ENCODE data around the gene SEC16B. TPM values are rescaled to one million over a fixed set of nuclear protein-coding genes. Genes with fewer than 3 reads are reported as not detected.

Gene SEC16B
- total and polyA plus RNA-seq, 2 of the 13 experiments (the other 11 are each of a cell fraction or from before 2014, with no cell fraction given), result 4.6 to 5.8 TPM

- TF ChIP-seq AKNA (CRISPR knock-in tag; IDR thresholded peaks at IDR 0.05; ENCODE audit: borderline replicate concordance) (no peak), SMARCE1 (IDR thresholded peaks at IDR 0.05; ENCODE audit: borderline replicate concordance) (no peak), PCBP1 (IDR thresholded peaks at IDR 0.05; ENCODE audit: borderline replicate concordance, low read depth, low read length) (no peak)
Measured at GRCh38 chr1:177977141-177977540, 7.3 kb upstream of the SEC16B start (continued).

- ATAC-seq (no peak), DNase-seq (ENCODE audit: low spot score) (no peak), FAIRE-seq (no peak)
- no peaks in the 10 kb centered on the region for H3K9me3 ChIP-seq (ENCODE audit: low read length)
- ChIA-PET CTCF (ENCODE audit: low intra/inter-chr PET ratio, low total read pairs) (no interaction called here), POLR2A (no interaction called here)
- H3K79me2 ChIP-seq (ENCODE audit: insufficient read depth, low read length), result no peaks in the 10 kb centered on the region
- no peak overlapping the region for H3K4me3 ChIP-seq (replicated peaks in 1 of 3; ENCODE audit: insufficient read depth in 1 of 3, low read depth in 2 of 3, low read length in 3 of 3)
- H3K27me3 ChIP-seq (ENCODE audit: control insufficient read depth in 1 of 2, insufficient read depth in 2 of 2, low read length in 2 of 2), result no peaks in the 10 kb centered on the region
- H3K27ac ChIP-seq (ENCODE audit: extremely low read length, insufficient read depth, low read length), result no peak overlapping the region
- H3K9ac ChIP-seq (ENCODE audit: insufficient read depth, low read depth, low read length), result no peak overlapping the region
- intact Hi-C loops (cut with micrococcal nuclease; ENCODE audit: unreplicated experiment) (no loop called here), in situ Hi-C loops (cut with HindIII; ENCODE audit: extremely low pct_ligation_motif_present, low pct_unique_long_range_greater_than_20kb) (no loop called here)
- no peaks in the 10 kb centered on the region for H3K4me1 ChIP-seq (ENCODE audit: insufficient read depth, low read length)
- no peak overlapping the region for H3K4me2 ChIP-seq (ENCODE audit: low read depth, low read length)
- BruUV-seq (replicated peaks), result no TSS peak
- H2AFZ ChIP-seq (ENCODE audit: low read length), result no peak overlapping the region
- no peaks in the 10 kb centered on the region for H4K20me1 ChIP-seq (ENCODE audit: insufficient read depth, low read length)
- no peaks in the 10 kb centered on the region for H3K36me3 ChIP-seq (replicated peaks in 1 of 2; ENCODE audit: control insufficient read depth in 1 of 2, insufficient read depth in 2 of 2, low read length in 2 of 2)
- TF ChIP-seq ZNF446 (CRISPR knock-in tag; IDR thresholded peaks at IDR 0.05), result no peak
- TF ChIP-seq CBX2 (IDR thresholded peaks at IDR 0.05; ENCODE audit: low read depth, low read length), result no peak
- TF ChIP-seq CBX2 (CRISPR knock-in tag; IDR thresholded peaks at IDR 0.05; ENCODE audit: low read depth), result no peak
- TF ChIP-seq GMEB1 (CRISPR knock-in tag; IDR thresholded peaks at IDR 0.05; ENCODE audit: borderline replicate concordance), result no peak
- no peak for TF ChIP-seq MLX (CRISPR knock-in tag; IDR thresholded peaks at IDR 0.05)
- TF ChIP-seq ZNF563 (CRISPR knock-in tag; IDR thresholded peaks at IDR 0.05), result no peak
- TF ChIP-seq ZNF10 (CRISPR knock-in tag; IDR thresholded peaks at IDR 0.05; ENCODE audit: borderline replicate concordance, low read depth), result no peak
Measured at GRCh38 chr1:177976596-177976995, 6.7 kb upstream of the SEC16B start.

All from HepG2 (cell line).